Fibroblast of lung (primary cell): ENCODE results near the gene MIX23.

Experiments
- EZH2 ChIP-seq: IDR thresholded peaks from 2 replicates; pipeline ENCODE4 v1.5.1; 2012; ENCODE audit warnings: low read length, control low read depth, mild to moderate bottlenecking; ENCODE audit errors: missing control alignments
- TF ChIP-seq, protein P1 (sequence below), 2 donors: IDR thresholded peaks in 1 of 2; conservative IDR thresholded peaks in 1 of 2; 1 replicate in 1 of 2; 2 replicates in 1 of 2; pipeline ENCODE4 v1.5.1; 2011 to 2012; ENCODE audit warnings: low read length in 2 of 2, control low read depth in 1 of 2, inconsistent platforms in 1 of 2, low read depth in 1 of 2, mild to moderate bottlenecking in 1 of 2

DNA sequence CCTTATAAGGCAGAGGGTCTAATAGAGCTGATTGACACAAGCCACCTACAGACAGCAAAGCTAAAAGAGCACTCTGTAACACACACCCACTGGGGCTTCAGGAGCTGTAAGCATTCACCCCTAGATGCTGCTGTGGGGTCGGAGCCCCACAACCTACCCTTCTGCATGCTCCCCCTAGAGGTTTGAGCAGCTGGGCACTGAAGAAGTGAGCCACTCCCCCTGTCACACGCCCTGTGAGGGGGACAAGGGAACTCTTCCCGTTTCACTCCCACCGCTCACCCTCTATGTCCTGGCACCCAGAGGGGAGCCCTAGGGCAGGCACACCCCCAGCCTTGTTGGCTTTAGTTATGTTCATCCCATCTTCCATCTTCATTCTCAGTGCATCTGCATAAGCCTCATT, 67.4 kb downstream of the MIX23 start:
- TF ChIP-seq, protein P1, sequence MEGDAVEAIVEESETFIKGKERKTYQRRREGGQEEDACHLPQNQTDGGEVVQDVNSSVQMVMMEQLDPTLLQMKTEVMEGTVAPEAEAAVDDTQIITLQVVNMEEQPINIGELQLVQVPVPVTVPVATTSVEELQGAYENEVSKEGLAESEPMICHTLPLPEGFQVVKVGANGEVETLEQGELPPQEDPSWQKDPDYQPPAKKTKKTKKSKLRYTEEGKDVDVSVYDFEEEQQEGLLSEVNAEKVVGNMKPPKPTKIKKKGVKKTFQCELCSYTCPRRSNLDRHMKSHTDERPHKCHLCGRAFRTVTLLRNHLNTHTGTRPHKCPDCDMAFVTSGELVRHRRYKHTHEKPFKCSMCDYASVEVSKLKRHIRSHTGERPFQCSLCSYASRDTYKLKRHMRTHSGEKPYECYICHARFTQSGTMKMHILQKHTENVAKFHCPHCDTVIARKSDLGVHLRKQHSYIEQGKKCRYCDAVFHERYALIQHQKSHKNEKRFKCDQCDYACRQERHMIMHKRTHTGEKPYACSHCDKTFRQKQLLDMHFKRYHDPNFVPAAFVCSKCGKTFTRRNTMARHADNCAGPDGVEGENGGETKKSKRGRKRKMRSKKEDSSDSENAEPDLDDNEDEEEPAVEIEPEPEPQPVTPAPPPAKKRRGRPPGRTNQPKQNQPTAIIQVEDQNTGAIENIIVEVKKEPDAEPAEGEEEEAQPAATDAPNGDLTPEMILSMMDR (conservative IDR thresholded peaks at IDR 0.05 in 1 of 2, IDR thresholded peaks at IDR 0.05 in 1 of 2; ENCODE audit: low read depth in 1 of 2, low read length in 2 of 2): no peak
- TF ChIP-seq EZH2: no peak
